Measurements from ENCODE around the gene POLA1.
A peak's percentile ranks its signal among the peaks of the same experiment; 100 is the strongest.

POLA1 gene

DNA sequence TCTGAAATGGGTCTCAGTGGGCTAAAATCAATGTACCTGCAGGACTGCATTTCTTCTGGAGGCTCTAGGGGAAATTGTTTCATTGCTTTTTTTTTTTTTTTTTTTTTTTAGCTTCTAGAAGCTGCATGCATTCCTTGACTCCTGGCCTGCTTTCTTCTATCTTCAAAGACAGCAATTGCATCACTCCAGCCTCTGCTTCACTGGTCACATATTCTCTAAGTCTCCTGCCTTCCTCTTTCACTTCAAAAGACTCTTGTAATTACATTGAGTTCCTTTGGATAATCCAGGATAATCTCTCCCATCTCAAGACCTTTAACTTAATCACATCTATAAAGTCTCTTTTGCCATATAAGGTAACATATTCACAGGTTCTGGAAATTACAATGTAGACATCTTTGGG lies 35.3 kb upstream of the POLA1 start:
- POLR2A ChIA-PET, result no interaction called here
- no peak overlapping the region for H3K27ac ChIP-seq (ENCODE audit: extremely low read depth, low read depth, low read length)
- CTCF ChIA-PET, result interaction anchor here (0.7 to 1.2 kb wide), 2 partner anchors 13 to 17 kb away, joined by 4 read pairs; no protein-coding TSS in a partner anchor

DNA sequence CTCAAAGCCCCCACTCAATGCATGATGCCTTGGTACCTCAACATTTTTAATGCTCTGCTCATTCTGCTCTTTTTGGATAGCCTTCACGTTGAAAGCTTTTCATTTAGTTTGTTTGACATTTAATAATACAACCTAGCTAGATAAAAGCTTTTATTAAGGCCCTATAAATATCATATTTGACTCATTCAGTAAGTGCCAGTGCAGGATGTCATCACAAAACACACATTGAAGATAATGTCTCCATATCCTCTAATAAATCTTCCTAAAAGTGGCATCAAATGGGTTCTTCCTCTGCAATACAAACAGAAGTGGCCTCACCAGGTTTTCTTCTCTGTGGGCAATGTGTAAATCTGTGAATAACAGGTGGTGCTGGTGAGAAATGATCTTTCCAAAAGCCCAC lies 34.6 kb upstream of the POLA1 start:
- no peaks in the 10 kb centered on the region for H3K4me1 ChIP-seq (ENCODE audit: control insufficient read depth, insufficient read depth, low read length)
- H3K36me3 ChIP-seq (ENCODE audit: control insufficient read depth in 2 of 2, insufficient read depth in 1 of 2, low read length in 2 of 2), result no peaks in the 10 kb centered on the region
- H3K27ac ChIP-seq (ENCODE audit: extremely low read depth, low read depth, low read length), result no peak overlapping the region
- no peaks in the 10 kb centered on the region for H3K9me3 ChIP-seq (ENCODE audit: control insufficient read depth, insufficient read depth, low read depth, low read length)
- CTCF ChIA-PET, result no interaction called here
- TF ChIP-seq ZNF501 (tag by site-specific recombination; IDR thresholded peaks at IDR 0.05) (no peak), ZNF585B (tag by site-specific recombination; IDR thresholded peaks at IDR 0.05) (no peak)
- POLR2A ChIA-PET, result no interaction called here
- H3K4me3 ChIP-seq (ENCODE audit: low read depth, low read length), result no peak overlapping the region

More for the DNA sequence above, 35.3 kb upstream of the POLA1 start:
- TF ChIP-seq ZXDB (tag by site-specific recombination; IDR thresholded peaks at IDR 0.05), result no peak
- TF ChIP-seq ZBTB17 (tag by site-specific recombination; IDR thresholded peaks at IDR 0.05), result no peak
- no peak for TF ChIP-seq ZNF302 (tag by site-specific recombination; IDR thresholded peaks at IDR 0.05; ENCODE audit: low read depth)
- no peak for TF ChIP-seq ZNF707 (tag by site-specific recombination; IDR thresholded peaks at IDR 0.05)
- TF ChIP-seq, protein P1, sequence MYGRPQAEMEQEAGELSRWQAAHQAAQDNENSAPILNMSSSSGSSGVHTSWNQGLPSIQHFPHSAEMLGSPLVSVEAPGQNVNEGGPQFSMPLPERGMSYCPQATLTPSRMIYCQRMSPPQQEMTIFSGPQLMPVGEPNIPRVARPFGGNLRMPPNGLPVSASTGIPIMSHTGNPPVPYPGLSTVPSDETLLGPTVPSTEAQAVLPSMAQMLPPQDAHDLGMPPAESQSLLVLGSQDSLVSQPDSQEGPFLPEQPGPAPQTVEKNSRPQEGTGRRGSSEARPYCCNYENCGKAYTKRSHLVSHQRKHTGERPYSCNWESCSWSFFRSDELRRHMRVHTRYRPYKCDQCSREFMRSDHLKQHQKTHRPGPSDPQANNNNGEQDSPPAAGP (tag by site-specific recombination; IDR thresholded peaks at IDR 0.05), result no peak
- no peak for TF ChIP-seq GLI2 (tag by site-specific recombination; IDR thresholded peaks at IDR 0.05; ENCODE audit: borderline replicate concordance, low read depth)
- no peak for TF ChIP-seq ZFP37 (tag by site-specific recombination; IDR thresholded peaks at IDR 0.05)
- no peak for TF ChIP-seq ZNF473 (tag by site-specific recombination; IDR thresholded peaks at IDR 0.05)
- TF ChIP-seq ZNF677 (tag by site-specific recombination; IDR thresholded peaks at IDR 0.05), result no peak
- no peak for TF ChIP-seq ZNF416 (tag by site-specific recombination; IDR thresholded peaks at IDR 0.05)
- TF ChIP-seq ZNF596 (tag by site-specific recombination; IDR thresholded peaks at IDR 0.05), result no peak
- TF ChIP-seq ZFP69B (tag by site-specific recombination; IDR thresholded peaks at IDR 0.05), result no peak
- TF ChIP-seq ZNF214 (tag by site-specific recombination; IDR thresholded peaks at IDR 0.05; ENCODE audit: borderline replicate concordance), result no peak
- TF ChIP-seq ZSCAN5A (tag by site-specific recombination; IDR thresholded peaks at IDR 0.05), result no peak
- TF ChIP-seq, protein P2, sequence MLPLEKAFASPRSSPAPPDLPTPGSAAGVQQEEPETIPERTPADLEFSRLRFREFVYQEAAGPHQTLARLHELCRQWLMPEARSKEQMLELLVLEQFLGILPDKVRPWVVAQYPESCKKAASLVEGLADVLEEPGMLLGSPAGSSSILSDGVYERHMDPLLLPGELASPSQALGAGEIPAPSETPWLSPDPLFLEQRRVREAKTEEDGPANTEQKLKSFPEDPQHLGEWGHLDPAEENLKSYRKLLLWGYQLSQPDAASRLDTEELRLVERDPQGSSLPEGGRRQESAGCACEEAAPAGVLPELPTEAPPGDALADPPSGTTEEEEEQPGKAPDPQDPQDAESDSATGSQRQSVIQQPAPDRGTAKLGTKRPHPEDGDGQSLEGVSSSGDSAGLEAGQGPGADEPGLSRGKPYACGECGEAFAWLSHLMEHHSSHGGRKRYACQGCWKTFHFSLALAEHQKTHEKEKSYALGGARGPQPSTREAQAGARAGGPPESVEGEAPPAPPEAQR (tag by site-specific recombination; IDR thresholded peaks at IDR 0.05), result no peak
- TF ChIP-seq RBAK (tag by site-specific recombination; IDR thresholded peaks at IDR 0.05), result no peak
- Histone ChIP-seq H3K4me1 (ENCODE audit: control insufficient read depth, insufficient read depth, low read length) (no peaks in the 10 kb centered on the region), H3K36me3 (ENCODE audit: control insufficient read depth in 2 of 2, insufficient read depth in 1 of 2, low read length in 2 of 2) (no peaks in the 10 kb centered on the region), H3K4me3 (ENCODE audit: low read depth, low read length) (no peak overlapping the region), H3K9me3 (ENCODE audit: control insufficient read depth, insufficient read depth, low read depth, low read length) (no peaks in the 10 kb centered on the region)

- Histone ChIP-seq H3K4me1 (ENCODE audit: control insufficient read depth, insufficient read depth, low read length) (no peaks in the 10 kb centered on the region), H3K36me3 (ENCODE audit: control insufficient read depth in 2 of 2, insufficient read depth in 1 of 2, low read length in 2 of 2) (no peaks in the 10 kb centered on the region), H3K4me3 (ENCODE audit: low read depth, low read length) (no peak overlapping the region), H3K27ac (ENCODE audit: extremely low read depth, low read depth, low read length) (no peak overlapping the region), H3K9me3 (ENCODE audit: control insufficient read depth, insufficient read depth, low read depth, low read length) (no peaks in the 10 kb centered on the region)
- POLR2A ChIA-PET, result no interaction called here
- CTCF ChIA-PET, result no interaction called here
- TF ChIP-seq ZNF530 (tag by site-specific recombination; IDR thresholded peaks at IDR 0.05; ENCODE audit: low read depth) (no peak), ZBTB21 (tag by site-specific recombination; IDR thresholded peaks at IDR 0.05) (0 out of 2 replicates have a peak, but pooled peaks have one; percentile 22)
These were observed 34.1 kb upstream of the POLA1 start for GRCh38 chrX:24659646-24660045.
